Kidney epithelial cell (primary cell): ENCODE data around the gene EMP3. TPM values are rescaled to one million over a fixed set of nuclear protein-coding genes. Genes with fewer than 3 reads are reported as not detected.

Experiments
- DNase-seq: peaks from one replicate; pipeline ENCODE4 v3.0.0-alpha.2; 2010; ENCODE audit warnings: low read depth
- H3K27me3 ChIP-seq: 2 replicates; pipeline ENCODE4 v1.6.0; 2011; ENCODE audit warnings: low read length; ENCODE audit not compliant: control insufficient read depth, insufficient read depth
- H3K36me3 ChIP-seq: 2 replicates; pipeline ENCODE4 v1.5.1; 2011; ENCODE audit warnings: low read length; ENCODE audit not compliant: control insufficient read depth, insufficient read depth
- H3K4me3 ChIP-seq: 2 replicates; pipeline ENCODE4 v1.5.1; 2011; ENCODE audit warnings: low read depth, mild to moderate bottlenecking, control low read depth, low read length
- total RNA-seq: library from RNA; depleted of rRNA; stranded (reverse); fragments of >200 nt; gene quantifications from 2 replicates; pipeline ENCODE4 v1.2.3, GENCODE V29; 2015
- TF ChIP-seq, protein P1 (sequence below): IDR thresholded peaks from 2 replicates; pipeline ENCODE4 v1.5.1; 2011; ENCODE audit warnings: mild to moderate bottlenecking, moderate library complexity, low read length, control low read depth, inconsistent platforms; ENCODE audit not compliant: insufficient read depth, poor library complexity, severe bottlenecking

Gene EMP3
- total RNA-seq, 1 donor from 2014 or later: 32.5 TPM

- TF ChIP-seq, protein P1, sequence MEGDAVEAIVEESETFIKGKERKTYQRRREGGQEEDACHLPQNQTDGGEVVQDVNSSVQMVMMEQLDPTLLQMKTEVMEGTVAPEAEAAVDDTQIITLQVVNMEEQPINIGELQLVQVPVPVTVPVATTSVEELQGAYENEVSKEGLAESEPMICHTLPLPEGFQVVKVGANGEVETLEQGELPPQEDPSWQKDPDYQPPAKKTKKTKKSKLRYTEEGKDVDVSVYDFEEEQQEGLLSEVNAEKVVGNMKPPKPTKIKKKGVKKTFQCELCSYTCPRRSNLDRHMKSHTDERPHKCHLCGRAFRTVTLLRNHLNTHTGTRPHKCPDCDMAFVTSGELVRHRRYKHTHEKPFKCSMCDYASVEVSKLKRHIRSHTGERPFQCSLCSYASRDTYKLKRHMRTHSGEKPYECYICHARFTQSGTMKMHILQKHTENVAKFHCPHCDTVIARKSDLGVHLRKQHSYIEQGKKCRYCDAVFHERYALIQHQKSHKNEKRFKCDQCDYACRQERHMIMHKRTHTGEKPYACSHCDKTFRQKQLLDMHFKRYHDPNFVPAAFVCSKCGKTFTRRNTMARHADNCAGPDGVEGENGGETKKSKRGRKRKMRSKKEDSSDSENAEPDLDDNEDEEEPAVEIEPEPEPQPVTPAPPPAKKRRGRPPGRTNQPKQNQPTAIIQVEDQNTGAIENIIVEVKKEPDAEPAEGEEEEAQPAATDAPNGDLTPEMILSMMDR: no peak
- Histone ChIP-seq H3K4me3 (no peak overlapping the region), H3K27me3 (no peaks in the 10 kb centered on the region), H3K36me3 (peaks cover 2% of the 10 kb centered on the region)
- no peak for DNase-seq
These were observed 53.7 kb downstream of the EMP3 start for GRCh38 chr19:48379058-48379457.

Other genes starting within 250 kb of the EMP3 start
- 15.8 and 21.3 TPM in 2 replicates for gene PLA2G4C, start 214.7 kb upstream of the EMP3 start, total RNA-seq
- 15.0 and 17.6 TPM in 2 replicates for gene LIG1, start 155.2 kb upstream of the EMP3 start, total RNA-seq
- 1.6 and 1.8 TPM in 2 replicates for gene ZSWIM9, start 154.9 kb upstream of the EMP3 start, total RNA-seq
- gene CARD8, start 69.6 kb upstream of the EMP3 start, total RNA-seq: 11.2 and 14.1 TPM in 2 replicates
- gene ZNF114, start 55.5 kb upstream of the EMP3 start, total RNA-seq: 3.0 and 4.0 TPM in 2 replicates
- 4.4 and 5.8 TPM in 2 replicates for gene TMEM143, start 38.4 kb downstream of the EMP3 start, total RNA-seq
- gene SYNGR4, start 38.8 kb downstream of the EMP3 start, total RNA-seq: 0.25 TPM in 1 of 2 replicates, not detected in the other
- gene KDELR1, start 66.0 kb downstream of the EMP3 start, total RNA-seq: 152 and 170 TPM in 2 replicates
- gene GRIN2D, start 68.1 kb downstream of the EMP3 start, total RNA-seq: 0.21 and 0.63 TPM in 2 replicates
- 44.6 and 47.1 TPM in 2 replicates for gene GRWD1, start 120.4 kb downstream of the EMP3 start, total RNA-seq
- 0.54 and 2.1 TPM in 2 replicates for gene KCNJ14, start 130.0 kb downstream of the EMP3 start, total RNA-seq
- 73.0 and 77.3 TPM in 2 replicates for gene CYTH2, start 143.8 kb downstream of the EMP3 start, total RNA-seq
- gene LMTK3, start 186.3 kb downstream of the EMP3 start, total RNA-seq: 2.3 and 2.9 TPM in 2 replicates
- gene SULT2B1, start 226.6 kb downstream of the EMP3 start, total RNA-seq: 0.48 and 0.50 TPM in 2 replicates